Activated gamma-delta T cell treated with anti-CD3 and anti-CD28 coated beads, Interleukin-2, amount 50 U/mL, for 16 hours (primary cell): ENCODE results near the gene PLEKHA5.
"Not testable (repeated sequence)": the region's sequence is repeated elsewhere in the genome, so short reads cannot be mapped to it uniquely, and the experiment has no call there.

ENCODE experiments used
- DNase-seq: peaks from one replicate; pipeline ENCODE4 v3.0.0-alpha.2; 2020; ENCODE audit warnings: low read depth

Gene PLEKHA5

GRCh38 chr12:19201661-19202060 lies 72.1 kb downstream of the PLEKHA5 start:
- DNase-seq = no peak

GRCh38 chr12:19203013-19203412 lies 73.5 kb downstream of the PLEKHA5 start:
- DNase-seq = no peak

DNA sequence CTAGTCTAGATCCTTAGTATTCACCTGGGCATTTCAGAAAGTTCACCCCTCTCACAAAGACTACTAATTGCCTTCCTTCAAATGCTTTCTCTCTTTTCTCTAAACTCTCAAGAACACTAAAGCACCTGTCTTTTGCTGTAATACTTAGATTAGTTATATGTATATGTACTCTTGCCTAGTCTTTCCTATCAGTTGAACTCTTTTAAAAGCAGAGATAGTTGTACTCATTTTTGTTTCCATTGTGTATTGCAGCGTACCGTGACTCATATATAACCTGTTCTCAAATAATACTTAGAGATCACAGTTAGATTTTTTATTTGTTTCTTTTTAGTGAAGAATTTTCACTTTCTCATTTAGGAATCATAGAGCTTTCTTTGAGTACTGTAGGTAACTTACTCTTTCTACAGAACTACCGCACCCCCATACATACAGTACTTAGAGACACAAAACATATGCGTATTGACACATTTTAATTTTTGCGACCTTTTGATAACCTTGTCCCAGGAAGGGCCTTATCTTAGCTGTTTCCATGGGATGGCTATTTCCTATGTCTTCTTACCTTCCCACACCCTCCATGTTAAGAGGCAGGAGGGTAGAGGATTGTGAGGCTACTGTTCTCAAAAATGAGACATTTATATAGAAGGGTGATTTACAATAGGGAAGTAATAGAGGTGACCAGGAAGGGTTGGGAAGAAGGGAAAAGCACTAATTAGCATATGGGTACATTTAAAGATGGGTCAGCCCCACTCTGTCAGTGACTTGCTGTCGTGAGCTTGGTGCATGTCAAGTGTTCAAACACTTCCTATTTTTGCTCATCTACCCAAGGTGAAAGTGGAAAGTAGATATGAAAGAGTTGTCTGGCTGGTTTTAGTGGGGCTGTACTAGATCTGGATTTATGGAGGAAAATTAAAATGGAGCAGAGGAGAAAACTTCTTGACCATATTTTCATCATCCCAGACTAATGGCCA lies 74.3 kb downstream of the PLEKHA5 start:
- no peak for DNase-seq

GRCh38 chr12:19205120-19205519 lies 75.6 kb downstream of the PLEKHA5 start:
- no peak for DNase-seq

GRCh38 chr12:19206493-19207077 lies 77.1 kb downstream of the PLEKHA5 start:
- no peak for DNase-seq

GRCh38 chr12:19208456-19208855 lies 78.9 kb downstream of the PLEKHA5 start:
- no peak for DNase-seq

DNA sequence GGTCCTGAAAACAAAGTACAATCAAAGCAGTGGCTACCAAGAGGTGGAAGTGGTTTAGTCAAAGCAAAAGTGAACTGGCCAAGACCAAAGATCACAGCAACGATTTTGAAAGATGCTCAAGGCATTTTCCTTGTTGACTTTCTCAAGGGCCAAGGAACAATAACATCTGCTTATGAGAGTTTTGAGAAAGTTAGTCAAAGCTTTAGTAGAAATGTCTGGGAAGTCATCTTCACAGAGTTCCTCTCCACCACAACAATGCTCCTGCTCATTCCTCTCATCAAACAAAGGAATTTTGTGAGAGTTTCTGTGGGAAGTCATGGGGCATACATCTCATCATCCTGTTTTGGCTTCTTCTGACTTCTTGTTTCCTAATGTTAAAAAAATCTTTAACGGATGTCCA lies 80.1 kb downstream of the PLEKHA5 start:
- no peak for DNase-seq

- DNase-seq = no peak
These were observed 82.3 kb downstream of the PLEKHA5 start for GRCh38 chr12:19211802-19212201.

DNA sequence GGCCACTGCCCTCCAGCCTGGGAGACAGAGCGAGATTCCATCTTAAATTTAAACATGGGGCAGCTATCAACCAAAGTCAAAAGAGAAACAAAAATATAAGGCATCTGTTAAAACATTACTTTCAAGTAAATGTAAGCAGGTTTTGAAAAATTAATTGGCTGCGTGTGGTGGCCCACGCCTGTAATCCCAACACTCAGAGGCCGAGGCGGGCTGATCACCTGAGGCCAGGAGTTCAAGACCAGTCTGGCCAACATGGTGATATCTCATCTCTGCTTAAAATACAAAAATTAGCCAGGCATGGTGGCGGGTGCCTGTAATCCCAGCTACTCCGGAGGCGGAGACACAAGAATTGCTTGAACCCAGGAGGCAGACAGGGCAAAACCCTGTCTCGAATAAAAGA lies 82.7 kb downstream of the PLEKHA5 start:
- no peak for DNase-seq

DNA sequence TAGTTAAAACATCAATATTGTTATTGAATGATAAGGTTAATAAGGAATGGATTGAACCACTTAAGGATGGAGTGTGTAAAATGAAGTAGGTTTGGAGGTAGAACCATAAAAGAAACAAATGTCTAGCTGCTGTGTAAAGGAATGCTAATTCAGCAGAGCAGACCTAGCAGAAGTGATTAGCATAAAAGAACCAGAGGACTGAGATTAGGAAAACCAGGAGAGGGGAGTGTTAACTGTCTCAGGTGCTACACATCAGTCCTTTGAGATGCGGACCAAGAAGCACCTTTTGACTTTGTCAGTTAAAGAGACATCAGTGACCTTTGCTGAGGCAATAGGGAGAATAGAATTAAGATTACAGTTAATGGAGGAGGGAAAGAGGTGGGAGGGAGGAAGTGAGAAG lies 84.5 kb downstream of the PLEKHA5 start:
- no peak for DNase-seq

GRCh38 chr12:19215115-19215514 lies 85.6 kb downstream of the PLEKHA5 start:
- DNase-seq = no peak

GRCh38 chr12:19217446-19217845 lies 87.9 kb downstream of the PLEKHA5 start:
- no peak for DNase-seq

- no peak for DNase-seq
These were observed 90.7 kb downstream of the PLEKHA5 start for GRCh38 chr12:19220205-19220604.

GRCh38 chr12:19220852-19221466 lies 91.4 kb downstream of the PLEKHA5 start:
- DNase-seq = no peak

GRCh38 chr12:19222558-19222957 lies 93.0 kb downstream of the PLEKHA5 start:
- DNase-seq = no peak

GRCh38 chr12:19223018-19223417 lies 93.5 kb downstream of the PLEKHA5 start:
- DNase-seq = no peak

- DNase-seq = no peak
These were observed 94.2 kb downstream of the PLEKHA5 start for GRCh38 chr12:19223695-19224094.

DNA sequence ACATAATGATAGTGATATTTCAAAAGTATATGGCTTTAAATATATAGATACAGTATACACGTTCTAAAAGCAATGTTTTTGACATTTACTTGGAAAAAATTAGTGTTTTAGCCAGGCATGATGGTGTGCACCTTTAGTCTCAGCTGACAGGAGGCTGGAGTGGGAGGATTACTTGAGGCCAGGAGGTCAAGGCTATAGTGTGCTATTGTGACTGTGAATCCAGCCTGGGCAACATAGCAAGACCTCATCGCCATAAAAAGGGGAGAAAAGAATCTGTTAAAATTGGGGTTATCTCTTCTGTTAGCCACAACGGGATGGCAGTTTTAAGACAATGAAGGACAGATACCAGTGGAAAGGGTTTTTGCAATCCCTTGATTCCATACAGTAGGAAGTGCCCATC lies 95.2 kb downstream of the PLEKHA5 start:
- no peak for DNase-seq

- DNase-seq = no peak
These were observed 97.8 kb downstream of the PLEKHA5 start for GRCh38 chr12:19227190-19227879.

GRCh38 chr12:19227880-19228210 lies 98.3 kb downstream of the PLEKHA5 start:
- DNase-seq = no peak

- not testable (repeated sequence) for DNase-seq
These were observed 99.5 kb downstream of the PLEKHA5 start for GRCh38 chr12:19229021-19229420.

GRCh38 chr12:19230299-19230866 lies 100.8 kb downstream of the PLEKHA5 start:
- DNase-seq = no peak
